Endothelial cell of umbilical vein (primary cell): ENCODE measurements around the gene INTS1.

ENCODE experiments used
- CTCF ChIP-seq, 2 donors: IDR thresholded peaks; 1 replicate in 1 of 2; 2 replicates in 1 of 2; pipeline ENCODE4 v1.5.1; 2011; ENCODE audit warnings: low read length in 2 of 2, mild to moderate bottlenecking in 2 of 2, moderate library complexity in 2 of 2, control low read depth in 1 of 2, inconsistent platforms in 1 of 2, low read depth in 1 of 2; ENCODE audit not compliant: insufficient read depth in 1 of 2; ENCODE audit errors: extremely low read depth in 1 of 2
- POLR2A ChIP-seq: IDR thresholded peaks from 2 replicates; pipeline ENCODE4 v1.6.1; 2012; ENCODE audit warnings: low read depth, mild to moderate bottlenecking, control low read depth, low read length
- POLR2AphosphoS5 ChIP-seq: IDR thresholded peaks from 2 replicates; pipeline ENCODE4 v1.6.1; 2012; ENCODE audit warnings: low read depth, mild to moderate bottlenecking, control low read depth, low read length, moderate library complexity; ENCODE audit not compliant: insufficient read depth

- TF ChIP-seq POLR2AphosphoS5 (no peak), CTCF (IDR thresholded peaks at IDR 0.05; ENCODE audit: extremely low read depth in 1 of 2, insufficient read depth in 1 of 2, low read depth in 1 of 2, low read length in 2 of 2) (no peak), POLR2A (no peak)
Observed at GRCh38 chr7:1540776-1541271, 36.6 kb upstream of the INTS1 start.
